ENCODE results near the gene CAPNS2. TPM values are rescaled to one million over a fixed set of nuclear protein-coding genes. Genes with fewer than 3 reads are reported as not detected.

Gene CAPNS2
- total and polyA plus RNA-seq, 2 of the 8 experiments (the other 6 are each of a cell fraction or from before 2014, with no cell fraction given) = not detected

DNA sequence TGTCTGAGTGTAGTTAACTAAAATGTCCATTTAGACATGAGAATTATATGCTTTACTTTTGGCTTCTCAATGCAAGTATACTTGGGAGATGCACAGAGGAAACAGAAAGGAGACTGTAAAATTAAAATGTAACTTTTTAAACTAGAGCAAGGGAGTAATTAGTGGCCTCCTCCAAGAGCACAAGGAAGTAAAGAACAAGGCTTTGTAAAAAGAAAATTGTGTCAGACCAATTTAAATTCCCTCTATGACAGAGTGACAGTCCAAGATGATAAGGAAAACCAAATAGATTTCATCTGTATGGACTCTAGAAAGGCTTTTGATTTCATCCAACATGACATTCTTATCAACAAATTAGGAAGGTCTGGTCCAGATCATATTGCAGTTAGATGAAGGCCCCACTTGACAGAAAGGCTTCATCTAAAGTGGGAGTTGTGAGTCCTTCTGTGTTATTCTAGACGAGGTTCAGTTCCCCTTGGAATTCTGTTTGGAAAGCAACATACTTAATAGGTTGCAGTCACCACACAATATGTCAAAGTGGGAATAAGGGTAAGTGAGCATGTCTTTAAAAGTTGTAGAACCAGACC lies 6.5 kb upstream of the CAPNS2 start (continued):
- TF ChIP-seq RBBP5 (IDR thresholded peaks at IDR 0.05; ENCODE audit: borderline replicate concordance, low read depth, low read length) = no peak
- TF ChIP-seq TBP (IDR thresholded peaks at IDR 0.05; ENCODE audit: low read depth, low read length) = no peak
- no peak for TF ChIP-seq EGR1 (IDR thresholded peaks at IDR 0.05; ENCODE audit: borderline replicate concordance, low read depth, low read length)
